Neutrophil (primary cell): ENCODE measurements around the gene SNX11.
A peak's percentile ranks its signal among the peaks of the same experiment; 100 is the strongest.

Experiments
- H3K27ac ChIP-seq: fragments of 200-600 bp; sonication (generic); 2 replicates; pipeline ENCODE4 v1.5.1; 2016; ENCODE audit warnings: mild to moderate bottlenecking, moderate library complexity
- H3K27me3 ChIP-seq: fragments of 200-600 bp; sonication (generic); 2 replicates; pipeline ENCODE4 v1.6.0; 2016; ENCODE audit warnings: mild to moderate bottlenecking
- H3K36me3 ChIP-seq: fragments of 200-600 bp; sonication (generic); 2 replicates; pipeline ENCODE4 v1.5.1; 2017
- H3K4me1 ChIP-seq, 2 experiments: fragments of 200-600 bp in 1 of 2; sonication (generic) in 1 of 2; 1 replicate in 1 of 2; 2 replicates in 1 of 2; pipeline versions ENCODE4 v1.5.1 to v1.6.1; 2013 to 2016; ENCODE audit warnings: low read depth in 1 of 2, low read length in 1 of 2, mild to moderate bottlenecking in 1 of 2, moderate library complexity in 1 of 2; ENCODE audit not compliant: control insufficient read depth in 1 of 2, insufficient read depth in 1 of 2
- H3K4me3 ChIP-seq, 2 experiments: fragments of 200-600 bp in 1 of 2; sonication (generic) in 1 of 2; 1 replicate in 1 of 2; 2 replicates in 1 of 2; pipeline ENCODE4 v1.5.1; 2013 to 2016; ENCODE audit warnings: low read depth in 1 of 2, low read length in 1 of 2, mild to moderate bottlenecking in 1 of 2, moderate library complexity in 1 of 2
- H3K9me3 ChIP-seq: fragments of 200-600 bp; sonication (generic); 2 replicates; pipeline ENCODE4 v1.5.1; 2016
- CTCF ChIP-seq: fragments of 200-600 bp; sonication (generic); IDR thresholded peaks from 2 replicates; pipeline ENCODE4 v1.5.1; 2016; ENCODE audit warnings: antibody characterized with exemption

Gene SNX11

GRCh38 chr17:48110761-48111160 is 3.2 kb downstream of the SNX11 start:
- peak overlapping the region; percentile 96 for H3K27ac ChIP-seq
- peaks cover 14% of the 10 kb centered on the region for H3K36me3 ChIP-seq
- H3K4me1 ChIP-seq, result peaks cover 80 to 85% of the 10 kb centered on the region in 2 experiments
- no peaks in the 10 kb centered on the region for H3K27me3 ChIP-seq
- no peaks in the 10 kb centered on the region for H3K9me3 ChIP-seq
- no peak for TF ChIP-seq CTCF
- peak overlapping the region; percentile 26 to 96 for H3K4me3 ChIP-seq

GRCh38 chr17:48111937-48112241 is 4.3 kb downstream of the SNX11 start:
- no peak for TF ChIP-seq CTCF
- H3K4me3 ChIP-seq, result peak overlapping the region; percentile 4 to 57
- H3K4me1 ChIP-seq, result peaks cover 69 to 74% of the 10 kb centered on the region in 2 experiments
- peak overlapping the region; percentile 96 for H3K27ac ChIP-seq
- H3K9me3 ChIP-seq, result no peaks in the 10 kb centered on the region
- peaks cover 25% of the 10 kb centered on the region for H3K36me3 ChIP-seq
- no peaks in the 10 kb centered on the region for H3K27me3 ChIP-seq

GRCh38 chr17:48113201-48113676 is 5.7 kb downstream of the SNX11 start:
- no peaks in the 10 kb centered on the region for H3K9me3 ChIP-seq
- peaks cover 65 to 67% of the 10 kb centered on the region in 2 experiments for H3K4me1 ChIP-seq
- H3K27me3 ChIP-seq, result no peaks in the 10 kb centered on the region
- H3K27ac ChIP-seq, result peak overlapping the region; percentile 96
- H3K4me3 ChIP-seq, result peak overlapping the region; percentile 47 to 57
- peaks cover 38% of the 10 kb centered on the region for H3K36me3 ChIP-seq
- TF ChIP-seq CTCF, result no peak

- no peak for TF ChIP-seq CTCF
- Histone ChIP-seq H3K36me3 (peaks cover 96% of the 10 kb centered on the region), H3K4me1 (no peaks in the 10 kb centered on the region), H3K9me3 (no peaks in the 10 kb centered on the region), H3K4me3 (no peak overlapping the region), H3K27me3 (no peaks in the 10 kb centered on the region), H3K27ac (no peak overlapping the region)
These were observed 14.5 kb downstream of the SNX11 start for GRCh38 chr17:48121923-48122664.

- Histone ChIP-seq H3K4me3 (no peak overlapping the region), H3K27ac (no peak overlapping the region), H3K4me1 (no peaks in the 10 kb centered on the region), H3K36me3 (peaks cover 96% of the 10 kb centered on the region), H3K9me3 (no peaks in the 10 kb centered on the region), H3K27me3 (no peaks in the 10 kb centered on the region)
- TF ChIP-seq CTCF, result no peak
These were observed 15.1 kb downstream of the SNX11 start for GRCh38 chr17:48122665-48123045.
